UCSD-AML1 (cell line): ENCODE measurements around the gene SERTAD2.
A peak's percentile ranks its signal among the peaks of the same experiment; 100 is the strongest.

ENCODE experiments used
- DNase-seq: peaks from one replicate; lab custom pipeline; 2025; ENCODE audit not compliant: unreplicated experiment; lab: John Stamatoyannopoulos, UW

SERTAD2 gene

GRCh38 chr2:64675860-64676259 is 22.1 kb upstream of the SERTAD2 start:
- DNase-seq = no peak

GRCh38 chr2:64672708-64673107 is 19.0 kb upstream of the SERTAD2 start:
- DNase-seq = no peak

DNA sequence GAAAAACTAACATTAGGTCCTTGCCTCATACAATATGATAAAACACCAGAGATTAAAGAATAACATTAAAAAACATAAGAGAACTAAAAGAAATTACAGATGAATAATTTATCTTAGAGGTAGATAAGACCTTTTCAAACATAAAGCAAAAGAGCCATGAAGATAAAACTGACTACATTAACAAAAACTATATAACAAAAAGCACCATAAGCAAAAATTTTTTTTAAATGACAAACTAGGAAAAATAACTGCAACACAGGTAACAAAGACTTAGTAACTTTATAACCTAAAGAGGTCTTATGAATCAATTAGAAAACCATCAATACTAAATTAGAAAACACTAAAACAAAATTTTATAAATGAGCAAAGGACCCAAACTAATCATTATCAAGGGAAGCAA is 16.3 kb upstream of the SERTAD2 start:
- no peak for DNase-seq

GRCh38 chr2:64669288-64669687 is 15.6 kb upstream of the SERTAD2 start:
- DNase-seq = no peak

GRCh38 chr2:64668542-64668941 is 14.8 kb upstream of the SERTAD2 start:
- no peak for DNase-seq

GRCh38 chr2:64667535-64667934 is 13.8 kb upstream of the SERTAD2 start:
- DNase-seq = no peak

GRCh38 chr2:64666810-64667438 is 13.2 kb upstream of the SERTAD2 start:
- DNase-seq = no peak

DNA sequence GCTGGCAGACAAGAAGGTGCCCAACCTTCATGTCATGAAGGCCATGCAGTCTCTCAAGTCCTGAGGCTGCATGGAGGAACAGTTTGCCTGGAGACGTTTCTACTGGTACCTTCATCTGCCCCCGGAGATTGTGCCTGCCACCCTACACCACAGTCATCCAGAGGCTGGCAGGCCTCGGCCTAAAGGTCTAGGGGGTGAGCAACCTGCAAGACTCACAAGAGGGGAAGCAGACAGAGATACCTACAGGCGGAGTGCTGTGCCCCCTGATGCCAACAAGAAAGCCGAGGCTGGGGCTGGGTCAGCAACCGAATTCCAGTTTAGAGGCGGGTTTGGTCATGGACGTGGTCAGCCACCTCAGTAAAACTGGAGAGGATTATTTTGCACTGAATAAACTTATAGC is 12.0 kb upstream of the SERTAD2 start:
- DNase-seq = no peak

DNA sequence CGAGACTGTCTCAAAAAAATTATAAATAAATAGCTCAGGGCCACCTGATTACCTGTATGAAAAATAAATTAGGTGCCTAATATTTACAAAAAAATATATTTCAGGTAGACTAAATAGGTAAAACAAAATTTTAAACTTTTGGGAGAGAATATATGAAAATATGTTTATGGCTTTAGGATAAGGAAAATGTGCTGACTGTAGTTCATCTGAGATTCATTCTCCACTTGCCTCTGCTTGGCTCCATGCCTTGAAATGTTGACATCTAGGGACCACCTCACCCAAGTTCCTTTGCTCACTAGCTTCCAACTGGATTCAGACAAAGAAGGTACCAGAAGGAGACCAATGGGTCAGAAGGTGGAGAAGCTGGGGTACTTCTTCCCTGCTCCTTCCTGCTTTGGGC is 9.7 kb upstream of the SERTAD2 start:
- DNase-seq = no peak

DNA sequence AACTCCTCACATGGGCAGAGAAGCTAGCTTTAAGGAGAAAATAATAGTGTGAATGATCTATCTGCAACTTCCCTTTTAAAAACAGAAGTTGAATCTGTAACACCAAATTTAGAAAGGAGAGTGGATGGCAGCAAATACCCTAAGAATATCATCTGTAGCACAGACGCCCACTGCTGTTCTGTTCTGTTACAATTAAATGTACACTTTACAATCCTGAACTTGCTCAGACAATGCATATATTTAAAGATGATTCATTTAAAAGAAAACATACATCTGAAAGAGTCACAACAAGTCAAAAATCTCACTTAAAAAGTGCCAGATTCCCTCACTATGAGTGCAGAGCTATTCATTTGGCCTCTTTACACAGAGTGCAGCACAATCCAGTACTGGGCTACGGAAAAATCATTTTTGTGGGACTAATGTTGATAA is 8.0 kb upstream of the SERTAD2 start:
- DNase-seq = no peak

DNA sequence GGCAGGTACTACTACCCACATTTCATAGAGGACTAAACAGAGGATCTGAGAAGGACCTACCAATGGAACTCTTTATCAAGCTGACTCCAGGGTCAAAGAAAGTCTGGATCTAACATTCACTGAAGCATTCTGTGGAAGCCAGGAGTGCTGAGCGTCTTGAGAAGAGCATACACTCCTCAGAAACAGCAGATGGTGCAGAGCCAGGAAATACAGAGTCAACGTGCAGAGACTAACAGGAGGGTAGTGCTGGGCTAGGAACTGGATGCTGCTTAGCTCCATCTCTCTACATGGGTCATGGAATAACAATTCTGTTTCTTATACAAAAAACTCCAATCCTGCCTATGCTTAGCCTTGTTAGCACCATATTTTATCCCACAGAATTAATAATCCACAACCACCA is 5.5 kb upstream of the SERTAD2 start:
- DNase-seq = no peak

GRCh38 chr2:64658269-64658668 is 4.6 kb upstream of the SERTAD2 start:
- DNase-seq = no peak

- DNase-seq = no peak
Measured at GRCh38 chr2:64657411-64657810, 3.7 kb upstream of the SERTAD2 start.

DNA sequence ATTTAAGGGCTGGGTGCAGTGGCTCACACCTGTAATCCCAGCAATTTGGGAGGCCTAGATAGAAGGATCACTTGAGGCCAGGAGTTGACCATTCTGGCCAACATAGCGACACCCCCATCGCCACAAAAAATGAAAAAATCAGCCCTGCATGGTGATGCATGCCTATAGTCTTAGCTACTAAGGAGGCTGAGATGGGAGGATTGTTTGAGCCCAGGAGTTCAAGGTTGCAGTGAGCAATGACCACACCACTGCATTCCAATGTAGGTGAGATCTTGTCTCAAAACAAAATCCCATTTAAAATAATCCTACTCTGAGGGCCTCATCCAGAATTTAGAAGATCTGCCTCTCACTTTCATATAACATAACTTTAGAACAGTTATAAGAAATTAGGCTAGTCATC is 2.7 kb upstream of the SERTAD2 start:
- no peak for DNase-seq

GRCh38 chr2:64655873-64656272 is 2.2 kb upstream of the SERTAD2 start:
- DNase-seq = no peak

DNA sequence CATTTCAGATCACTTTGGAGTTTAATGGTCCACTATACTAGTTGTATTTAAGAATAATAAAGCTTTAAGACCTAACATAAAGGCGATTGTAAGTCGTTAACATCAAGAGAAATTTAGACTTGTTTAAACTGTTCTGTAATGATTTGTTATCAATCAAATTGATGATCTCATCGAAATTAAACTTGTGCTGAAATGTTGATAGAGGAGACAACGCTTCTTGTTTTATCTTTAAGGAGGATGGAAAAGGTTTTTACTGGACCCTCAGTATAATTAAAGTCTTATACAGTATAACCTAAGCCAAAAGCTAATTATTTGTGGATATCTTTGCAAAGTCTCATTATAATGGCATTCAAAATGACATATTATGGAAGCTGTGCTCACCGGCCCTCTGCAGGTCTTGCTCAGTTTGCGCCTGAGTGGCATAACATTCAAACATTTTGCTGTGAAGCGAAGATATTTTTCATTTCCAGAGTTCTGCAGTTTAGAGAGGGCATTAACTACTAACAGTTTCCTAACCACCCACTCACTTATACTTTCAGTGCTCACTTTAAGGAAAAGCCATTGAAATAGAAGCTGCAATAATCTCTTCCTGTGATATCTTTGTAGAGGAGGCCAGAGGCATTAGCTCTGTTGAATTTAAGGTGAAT is 1.4 kb upstream of the SERTAD2 start:
- no peak for DNase-seq

DNA sequence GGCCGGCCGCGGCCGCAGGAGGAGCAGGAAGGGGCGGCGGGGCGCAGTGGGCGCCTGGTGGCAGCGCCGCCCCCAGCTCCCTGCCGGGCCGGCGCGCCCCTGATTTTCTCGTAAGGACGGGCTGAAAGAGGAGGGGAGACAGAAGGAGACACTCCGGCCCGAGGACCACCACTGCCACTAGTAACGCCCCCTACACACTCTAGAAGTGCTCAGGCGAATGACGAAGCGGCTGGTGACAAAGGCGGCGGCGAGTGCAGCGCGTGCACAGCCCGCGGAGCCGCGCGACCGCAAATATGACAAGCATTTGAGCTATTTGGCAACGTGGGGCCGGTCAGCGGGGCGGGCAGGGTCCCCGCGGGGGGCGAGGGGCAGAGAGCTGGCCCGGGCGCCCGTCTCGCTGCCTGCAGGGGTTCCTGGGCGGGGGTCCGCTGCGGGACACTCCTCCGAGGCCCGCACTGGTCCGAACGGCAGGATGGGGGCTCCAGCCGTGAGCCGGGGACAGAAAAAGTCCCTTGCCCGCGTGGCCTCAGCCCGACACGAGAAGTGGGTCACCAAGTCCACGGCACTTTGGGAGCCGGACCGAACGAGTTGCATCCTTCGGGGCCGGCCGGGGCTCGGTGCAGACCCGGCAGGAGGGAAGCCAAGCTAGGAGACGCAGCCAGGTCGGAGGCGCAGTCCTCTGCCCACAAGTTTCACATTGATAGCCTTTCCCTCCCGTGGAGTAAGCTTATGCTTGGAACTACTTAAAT is 524 bp upstream of the SERTAD2 start:
- DNase-seq = peak; percentile 67

DNA sequence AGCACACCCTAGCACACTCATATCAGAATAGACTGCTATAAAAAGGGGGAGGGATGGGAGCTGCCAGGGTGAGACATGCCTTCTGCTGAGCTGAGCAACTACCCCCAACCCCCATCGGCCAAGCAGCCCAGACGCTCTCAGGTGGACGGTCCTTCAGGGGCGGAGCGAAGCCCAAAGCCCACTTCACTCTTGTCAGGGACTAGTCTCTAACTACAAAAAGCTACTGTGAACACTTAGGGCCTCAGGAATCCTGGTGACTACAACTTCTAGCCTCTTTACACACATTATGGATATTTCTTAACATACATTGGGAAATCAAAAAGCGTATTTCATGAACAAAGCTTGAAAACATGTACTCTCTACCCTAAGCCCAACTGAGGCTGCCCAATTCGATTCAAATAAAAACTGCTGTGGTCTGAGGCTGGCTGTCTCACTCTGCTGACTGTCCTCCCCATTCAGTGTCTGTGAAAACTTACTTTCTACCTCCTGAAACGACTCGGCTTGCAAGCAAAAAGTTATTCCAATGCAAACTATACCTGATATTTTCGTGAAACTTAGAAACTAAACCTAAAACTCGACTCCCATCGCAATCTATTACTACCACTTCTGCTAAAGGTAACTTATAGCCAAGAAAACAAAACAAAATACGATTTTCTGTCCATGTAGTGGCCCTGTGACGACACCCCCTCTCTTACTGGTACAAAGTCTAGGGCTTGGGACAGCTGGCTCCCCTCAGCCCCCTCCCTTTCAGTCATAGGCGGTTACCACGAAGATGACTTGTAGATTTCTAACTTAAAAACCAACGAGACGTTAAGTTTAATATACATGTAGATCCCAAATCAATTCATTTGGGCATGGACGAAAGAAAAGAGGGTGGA is 1.2 kb downstream of the SERTAD2 start:
- no peak for DNase-seq

DNA sequence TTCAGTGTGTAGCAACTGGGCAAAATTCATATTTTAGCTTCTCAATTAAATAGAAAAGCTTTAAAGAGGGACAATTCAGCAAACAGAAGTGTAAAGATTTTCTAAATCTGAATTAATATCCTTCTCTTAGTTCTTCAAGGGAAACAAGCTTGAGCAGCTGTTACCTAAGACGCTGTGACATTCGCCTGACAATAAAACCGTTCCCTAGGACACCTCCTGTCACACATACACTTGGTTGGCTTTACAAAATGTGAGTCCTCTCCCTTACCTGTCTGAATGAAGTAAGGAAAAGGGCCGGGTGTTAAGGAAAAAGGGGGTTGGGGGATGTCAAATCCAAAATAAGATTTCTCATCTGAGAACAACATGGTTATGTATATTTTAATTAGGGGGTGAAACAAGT is 2.1 kb downstream of the SERTAD2 start:
- no peak for DNase-seq

GRCh38 chr2:64650722-64651338 is 2.9 kb downstream of the SERTAD2 start:
- no peak for DNase-seq

GRCh38 chr2:64650296-64650695 is 3.4 kb downstream of the SERTAD2 start:
- DNase-seq = no peak
